CD4-positive, alpha-beta T cell (primary cell): ENCODE measurements around the gene ENOX1. TPM values are rescaled to one million over a fixed set of nuclear protein-coding genes. Genes with fewer than 3 reads are reported as not detected.

Source experiments
- ATAC-seq: fragments of 200-7000 bp; cut with Tn5 transposase; one replicate; pipeline ENCODE4 v1.10.0; 2022; ENCODE audit warnings: mild to moderate bottlenecking; ENCODE audit not compliant: poor library complexity
- CTCF ChIA-PET: fragments of 350-600 bp; sonication (Branson Sonifier 250); formaldehyde crosslinking; loops from one replicate; lab custom pipeline; 2021; ENCODE audit warnings: antibody characterized with exemption, inconsistent platforms; lab: Charles Lee
- POLR2A ChIA-PET: fragments of 350-600 bp; sonication (Branson Sonifier 250); formaldehyde crosslinking; loops from one replicate; lab custom pipeline; 2021; ENCODE audit warnings: antibody characterized with exemption, inconsistent platforms; lab: Charles Lee
- DNase-seq, 14 experiments: peaks; one replicate each; pipeline ENCODE4 v3.0.0-alpha.2; 2013 to 2020; ENCODE audit warnings: mixed read lengths in 2 of 14
- H3K27ac ChIP-seq, 2 donors: one replicate each; pipeline versions ENCODE4 v1.5.1 to v1.7.0; 2013; ENCODE audit warnings: low read length in 2 of 2, low read depth in 1 of 2, mild to moderate bottlenecking in 1 of 2
- H3K27me3 ChIP-seq, 2 experiments: 1 replicate in 1 of 2; 2 replicates in 1 of 2; pipeline versions ENCODE4 v1.6.1 to v1.7.0; 2013; ENCODE audit warnings: low read length in 2 of 2, control low read depth in 1 of 2, mild to moderate bottlenecking in 1 of 2, moderate library complexity in 1 of 2; ENCODE audit not compliant: insufficient read depth in 2 of 2, control insufficient read depth in 1 of 2
- H3K36me3 ChIP-seq: one replicate; pipeline ENCODE4 v1.6.1; 2013; ENCODE audit warnings: low read length, control low read depth; ENCODE audit not compliant: insufficient read depth
- H3K4me1 ChIP-seq: one replicate; pipeline ENCODE4 v1.6.1; 2013; ENCODE audit warnings: low read length, control low read depth; ENCODE audit not compliant: insufficient read depth
- H3K4me3 ChIP-seq: one replicate; pipeline ENCODE4 v1.5.1; 2013; ENCODE audit warnings: mild to moderate bottlenecking, low read length, moderate library complexity
- H3K9me3 ChIP-seq, 2 experiments: 1 replicate in 1 of 2; 2 replicates in 1 of 2; pipeline versions ENCODE4 v1.6.1 to v1.7.0; 2013; ENCODE audit warnings: low read length in 2 of 2, mild to moderate bottlenecking in 2 of 2, control low read depth in 1 of 2, moderate library complexity in 1 of 2; ENCODE audit not compliant: control insufficient read depth in 1 of 2, insufficient read depth in 1 of 2
- H3K27ac Mint-ChIP-seq: one replicate; pipeline ENCODE4 v1.8.0; 2020; ENCODE audit warnings: mixed read lengths
- H3K27me3 Mint-ChIP-seq: one replicate; pipeline ENCODE4 v1.8.0; 2021; ENCODE audit warnings: mixed read lengths
- H3K36me3 Mint-ChIP-seq: one replicate; pipeline ENCODE4 v1.8.0; 2021; ENCODE audit warnings: low read depth, mixed read lengths
- H3K4me1 Mint-ChIP-seq: one replicate; pipeline ENCODE4 v1.8.0; 2021; ENCODE audit warnings: low read depth, mixed read lengths
- H3K4me3 Mint-ChIP-seq: one replicate; pipeline ENCODE4 v1.8.0; 2020; ENCODE audit warnings: mild to moderate bottlenecking, mixed read lengths
- H3K9me3 Mint-ChIP-seq: one replicate; pipeline ENCODE4 v1.8.0; 2020; ENCODE audit warnings: mixed read lengths
- CTCF ChIP-seq: fragments of 200-600 bp; IDR thresholded peaks from one replicate; pipeline ENCODE4 v1.8.0; 2022; ENCODE audit warnings: antibody characterized with exemption, mild to moderate bottlenecking
- intact Hi-C, 2 experiments: fragments of 100-400 bp; cut with DNase I in 1 of 2; cut with micrococcal nuclease in 1 of 2; formaldehyde crosslinking; loops; one replicate each; pipeline versions ENCODE4 v1.15.1 to v1.9.0; 2023 to 2025; cut with DNase I, micrococcal nuclease
- total RNA-seq, 174 experiments: library from RNA in 2 of 174; stranded (reverse) in 2 of 174; gene quantifications; one replicate each; pipeline ENCODE4 v1.2.3 and lab custom pipeline; 2021 to 2026

The ENOX1 gene
- total RNA-seq, 2 experiments from 2014 or later = not detected

GRCh38 chr13:43669101-43669500, 117.7 kb downstream of the ENOX1 start:
- intact Hi-C loops = no loop called here
- no peaks in the 10 kb centered on the region for H3K36me3 Mint-ChIP-seq
- Histone ChIP-seq H3K9me3 (no peaks in the 10 kb centered on the region), H3K4me3 (no peak overlapping the region), H3K27me3 (no peaks in the 10 kb centered on the region), H3K4me1 (peaks cover 2% of the 10 kb centered on the region), H3K36me3 (no peaks in the 10 kb centered on the region), H3K27ac (no peak overlapping the region)
- no peak overlapping the region for H3K27ac Mint-ChIP-seq
- TF ChIP-seq CTCF = no peak
- no peaks in the 10 kb centered on the region for H3K27me3 Mint-ChIP-seq
- DNase-seq (no peak), ATAC-seq (no peak)
- CTCF ChIA-PET = no interaction called here
- POLR2A ChIA-PET = no interaction called here
- peaks cover 11% of the 10 kb centered on the region for H3K4me1 Mint-ChIP-seq
- no peaks in the 10 kb centered on the region for H3K9me3 Mint-ChIP-seq
- H3K4me3 Mint-ChIP-seq = no peak overlapping the region

- no peak for TF ChIP-seq CTCF
- no peak for ATAC-seq
- H3K36me3 ChIP-seq = no peaks in the 10 kb centered on the region
- H3K27ac Mint-ChIP-seq = no peak overlapping the region
- DNase-seq = no peak
- ChIA-PET POLR2A (no interaction called here), CTCF (no interaction called here)
- peaks cover 11% of the 10 kb centered on the region for H3K4me1 Mint-ChIP-seq
- intact Hi-C loops = no loop called here
- H3K4me1 ChIP-seq = peaks cover 2% of the 10 kb centered on the region
- H3K4me3 Mint-ChIP-seq = no peak overlapping the region
- no peaks in the 10 kb centered on the region for H3K27me3 ChIP-seq
- no peak overlapping the region for H3K27ac ChIP-seq
- no peaks in the 10 kb centered on the region for H3K9me3 Mint-ChIP-seq
- H3K36me3 Mint-ChIP-seq = no peaks in the 10 kb centered on the region
- H3K9me3 ChIP-seq = no peaks in the 10 kb centered on the region
- no peaks in the 10 kb centered on the region for H3K27me3 Mint-ChIP-seq
- no peak overlapping the region for H3K4me3 ChIP-seq
These were observed 120.4 kb downstream of the ENOX1 start for GRCh38 chr13:43666403-43666802.

GRCh38 chr13:43665388-43665787, 121.4 kb downstream of the ENOX1 start:
- intact Hi-C loops = no loop called here
- Histone ChIP-seq H3K27me3 (no peaks in the 10 kb centered on the region), H3K4me3 (no peak overlapping the region), H3K27ac (no peak overlapping the region), H3K36me3 (no peaks in the 10 kb centered on the region), H3K4me1 (peaks cover 2% of the 10 kb centered on the region), H3K9me3 (no peaks in the 10 kb centered on the region)
- no peak overlapping the region for H3K27ac Mint-ChIP-seq
- ATAC-seq (no peak), DNase-seq (no peak)
- no peaks in the 10 kb centered on the region for H3K9me3 Mint-ChIP-seq
- no peak overlapping the region for H3K4me3 Mint-ChIP-seq
- ChIA-PET POLR2A (no interaction called here), CTCF (no interaction called here)
- H3K27me3 Mint-ChIP-seq = no peaks in the 10 kb centered on the region
- H3K36me3 Mint-ChIP-seq = no peaks in the 10 kb centered on the region
- H3K4me1 Mint-ChIP-seq = peaks cover 11% of the 10 kb centered on the region
- no peak for TF ChIP-seq CTCF
